SK-N-SH treated with all-trans-retinoic acid at 6 μM for 48 hours (cell line): Measurements from ENCODE around the gene ZNF428.

Source experiments
- ATAC-seq: fragments of 200-7000 bp; cut with Tn5 transposase; 3 replicates; pipeline ENCODE4 v1.9.1; 2020; ENCODE audit warnings: mild to moderate bottlenecking, moderate library complexity
- ARNTL ChIP-seq: fragments of 450-650 bp; formaldehyde crosslinking; IDR thresholded peaks from 2 replicates; pipeline ENCODE4 v1.5.0; 2020; ENCODE audit warnings: low read depth, mild to moderate bottlenecking, moderate library complexity, borderline replicate concordance
- CREB5 ChIP-seq: fragments of 250-450 bp; sonication (Bioruptor Pico); IDR thresholded peaks from 2 replicates; pipeline ENCODE4 v1.5.1; 2020; ENCODE audit warnings: low read depth, mild to moderate bottlenecking, moderate library complexity
- CSDC2 ChIP-seq: fragments of 250-450 bp; sonication (Bioruptor Pico); IDR thresholded peaks from 2 replicates; pipeline ENCODE4 v1.5.0; 2020; ENCODE audit warnings: mild to moderate bottlenecking, moderate library complexity
- CSRNP3 ChIP-seq: fragments of 250-450 bp; sonication (Bioruptor Pico); IDR thresholded peaks from 2 replicates; pipeline ENCODE4 v1.5.1; 2021; ENCODE audit warnings: mild to moderate bottlenecking, moderate library complexity
- ESRRG ChIP-seq: fragments of 250-450 bp; sonication (Bioruptor Pico); IDR thresholded peaks from 2 replicates; pipeline ENCODE4 v1.6.1; 2021; ENCODE audit warnings: mild to moderate bottlenecking
- GLIS3 ChIP-seq: fragments of 250-450 bp; sonication (Bioruptor Pico); IDR thresholded peaks from 2 replicates; pipeline ENCODE4 v1.5.0; 2020; ENCODE audit warnings: mild to moderate bottlenecking, moderate library complexity
- OSR1 ChIP-seq: fragments of 250-450 bp; sonication (Bioruptor Pico); IDR thresholded peaks from 2 replicates; pipeline ENCODE4 v1.8.0; 2022; ENCODE audit warnings: moderate library complexity, mild to moderate bottlenecking, inconsistent platforms
- PATZ1 ChIP-seq: fragments of 250-450 bp; sonication (Bioruptor Pico); IDR thresholded peaks from 2 replicates; pipeline ENCODE4 v1.8.0; 2020; ENCODE audit warnings: mild to moderate bottlenecking, moderate library complexity, borderline replicate concordance
- POU6F1 ChIP-seq: fragments of 250-450 bp; sonication (Bioruptor Pico); IDR thresholded peaks from 2 replicates; pipeline ENCODE4 v1.8.0; 2021; ENCODE audit warnings: low read depth, mild to moderate bottlenecking, moderate library complexity, borderline replicate concordance
- PPARA ChIP-seq: fragments of 250-450 bp; sonication (Bioruptor Pico); IDR thresholded peaks from 2 replicates; pipeline ENCODE4 v1.5.0; 2020; ENCODE audit warnings: mild to moderate bottlenecking, borderline replicate concordance
- RARB ChIP-seq: fragments of 250-450 bp; sonication (Bioruptor Pico); IDR thresholded peaks from 2 replicates; pipeline ENCODE4 v1.8.0; 2021; ENCODE audit warnings: mild to moderate bottlenecking, moderate library complexity
- SNAI2 ChIP-seq: fragments of 250-450 bp; sonication (Bioruptor Pico); IDR thresholded peaks from 2 replicates; pipeline ENCODE4 v1.5.0; 2020; ENCODE audit warnings: mild to moderate bottlenecking, moderate library complexity
- TCF4 ChIP-seq: fragments of 250-450 bp; sonication (Bioruptor Pico); IDR thresholded peaks from 2 replicates; pipeline ENCODE4 v1.8.0; 2021; ENCODE audit warnings: mild to moderate bottlenecking, moderate library complexity, borderline replicate concordance
- TOX ChIP-seq: fragments of 250-450 bp; sonication (Bioruptor Pico); IDR thresholded peaks from 2 replicates; pipeline ENCODE4 v1.8.0; 2021; ENCODE audit warnings: mild to moderate bottlenecking, moderate library complexity, borderline replicate concordance
- TSHZ2 ChIP-seq: fragments of 250-450 bp; sonication (Bioruptor Pico); IDR thresholded peaks from 2 replicates; pipeline ENCODE4 v1.5.0; 2020; ENCODE audit warnings: mild to moderate bottlenecking, moderate library complexity
- ZC3H10 ChIP-seq: fragments of 250-450 bp; sonication (Bioruptor Pico); IDR thresholded peaks from 2 replicates; pipeline ENCODE4 v1.5.1; 2021; ENCODE audit warnings: mild to moderate bottlenecking, moderate library complexity
- ZFP3 ChIP-seq: fragments of 250-450 bp; sonication (Bioruptor Pico); IDR thresholded peaks from 2 replicates; pipeline ENCODE4 v1.5.0; 2020; ENCODE audit warnings: mild to moderate bottlenecking, moderate library complexity
- ZFP30 ChIP-seq: fragments of 450-650 bp; formaldehyde crosslinking; IDR thresholded peaks from 2 replicates; pipeline ENCODE4 v1.5.0; 2022; ENCODE audit warnings: mild to moderate bottlenecking, moderate library complexity
- ZNF565 ChIP-seq: fragments of 450-650 bp; formaldehyde crosslinking; conservative IDR thresholded peaks from 2 replicates; pipeline ENCODE4 v1.5.0; 2020; ENCODE audit warnings: low read depth, mild to moderate bottlenecking, moderate library complexity
- ZNF70 ChIP-seq: fragments of 450-650 bp; formaldehyde crosslinking; IDR thresholded peaks from 2 replicates; pipeline ENCODE4 v1.5.0; 2020; ENCODE audit warnings: mild to moderate bottlenecking, moderate library complexity
- ZNF8 ChIP-seq: fragments of 450-650 bp; formaldehyde crosslinking; IDR thresholded peaks from 2 replicates; pipeline ENCODE4 v1.5.0; 2020; ENCODE audit warnings: mild to moderate bottlenecking, moderate library complexity

ZNF428 gene

GRCh38 chr19:43631491-43631890, 12.1 kb upstream of the ZNF428 start (continued):
- TF ChIP-seq CREB5 (CRISPR knock-in tag) (no peak), ZNF565 (CRISPR knock-in tag) (no peak), TOX (CRISPR knock-in tag) (no peak), OSR1 (CRISPR knock-in tag) (no peak), ESRRG (CRISPR knock-in tag) (no peak), ARNTL (CRISPR knock-in tag) (no peak), PPARA (CRISPR knock-in tag) (no peak), GLIS3 (CRISPR knock-in tag) (no peak), POU6F1 (CRISPR knock-in tag) (no peak), ZFP3 (CRISPR knock-in tag) (no peak)

- ATAC-seq: no peak
- no peak for TF ChIP-seq CSRNP3 (CRISPR knock-in tag)
- TF ChIP-seq PATZ1 (CRISPR knock-in tag): no peak
- no peak for TF ChIP-seq GLIS3 (CRISPR knock-in tag)
- TF ChIP-seq POU6F1 (CRISPR knock-in tag): no peak
- TF ChIP-seq ZNF70 (CRISPR knock-in tag): no peak
- no peak for TF ChIP-seq ZC3H10
- TF ChIP-seq RARB (CRISPR knock-in tag): no peak
- no peak for TF ChIP-seq ARNTL (CRISPR knock-in tag)
- TF ChIP-seq ZNF8: no peak
- no peak for TF ChIP-seq ZFP30 (CRISPR knock-in tag)
- no peak for TF ChIP-seq ZFP3 (CRISPR knock-in tag)
- no peak for TF ChIP-seq TCF4 (CRISPR knock-in tag)
- TF ChIP-seq, all 23 proteins: peak for 0
Observed at GRCh38 chr19:43628646-43629326, 9.4 kb upstream of the ZNF428 start.

- no peak for ATAC-seq
- TF ChIP-seq CREB5 (CRISPR knock-in tag) (no peak), TCF4 (CRISPR knock-in tag) (no peak), CSDC2 (CRISPR knock-in tag) (no peak), ZC3H10 (no peak), ESRRG (CRISPR knock-in tag) (no peak), ZNF565 (CRISPR knock-in tag) (no peak), SNAI2 (CRISPR knock-in tag) (no peak), PPARA (CRISPR knock-in tag) (no peak), PATZ1 (CRISPR knock-in tag) (no peak), RARB (CRISPR knock-in tag) (no peak), TSHZ2 (CRISPR knock-in tag) (no peak), ZNF8 (no peak)
Observed at GRCh38 chr19:43626838-43627237, 7.4 kb upstream of the ZNF428 start.
